Endothelial cell (in vitro differentiated cells): Measurements from ENCODE around the gene MAPKBP1. TPM values are rescaled to one million over a fixed set of nuclear protein-coding genes. Genes with fewer than 3 reads are reported as not detected.
"Not testable (repeated sequence)": the region's sequence is repeated elsewhere in the genome, so short reads cannot be mapped to it uniquely, and the experiment has no call there.

Experiments used
- DNase-seq: peaks from one replicate; pipeline ENCODE4 v3.0.0; 2021; ENCODE audit warnings: low spot score
- H3K27ac Mint-ChIP-seq: one replicate; pipeline ENCODE4 v1.8.0; 2021; ENCODE audit warnings: mixed read lengths, inconsistent platforms; ENCODE audit not compliant: unreplicated experiment
- H3K27me3 Mint-ChIP-seq: one replicate; pipeline ENCODE4 v1.8.0; 2021; ENCODE audit warnings: mild to moderate bottlenecking, moderate library complexity, mixed read lengths, inconsistent platforms; ENCODE audit not compliant: unreplicated experiment
- H3K36me3 Mint-ChIP-seq: one replicate; pipeline ENCODE4 v1.8.0; 2021; ENCODE audit warnings: mild to moderate bottlenecking, low read depth, mixed read lengths, inconsistent platforms; ENCODE audit not compliant: unreplicated experiment
- H3K4me1 Mint-ChIP-seq: one replicate; pipeline ENCODE4 v1.8.0; 2021; ENCODE audit warnings: mild to moderate bottlenecking, mixed read lengths, inconsistent platforms; ENCODE audit not compliant: unreplicated experiment
- H3K4me3 Mint-ChIP-seq: one replicate; pipeline ENCODE4 v1.8.0; 2021; ENCODE audit warnings: mild to moderate bottlenecking, mixed read lengths, inconsistent platforms; ENCODE audit not compliant: unreplicated experiment
- H3K9me3 Mint-ChIP-seq: one replicate; pipeline ENCODE4 v1.8.0; 2021; ENCODE audit warnings: mixed read lengths, inconsistent platforms; ENCODE audit not compliant: unreplicated experiment
- total RNA-seq: library from RNA; stranded (reverse); fragmentation: NEBNext Ultra II Directional; extraction: Animal tissue kit (Norgen Biotek cat#: 25700); gene quantifications from one replicate; pipeline ENCODE4 v1.2.1, GENCODE V29; 2021; ENCODE audit not compliant: unreplicated experiment
- TF ChIP-seq, protein P1 (sequence below): fragments of 200-600 bp; sonication (generic); IDR thresholded peaks from one replicate; pipeline ENCODE4 v1.5.0; 2021; ENCODE audit warnings: antibody characterized with exemption; ENCODE audit not compliant: unreplicated experiment

MAPKBP1 gene
- total RNA-seq, 1 donor from 2014 or later = 36.2 TPM

DNA sequence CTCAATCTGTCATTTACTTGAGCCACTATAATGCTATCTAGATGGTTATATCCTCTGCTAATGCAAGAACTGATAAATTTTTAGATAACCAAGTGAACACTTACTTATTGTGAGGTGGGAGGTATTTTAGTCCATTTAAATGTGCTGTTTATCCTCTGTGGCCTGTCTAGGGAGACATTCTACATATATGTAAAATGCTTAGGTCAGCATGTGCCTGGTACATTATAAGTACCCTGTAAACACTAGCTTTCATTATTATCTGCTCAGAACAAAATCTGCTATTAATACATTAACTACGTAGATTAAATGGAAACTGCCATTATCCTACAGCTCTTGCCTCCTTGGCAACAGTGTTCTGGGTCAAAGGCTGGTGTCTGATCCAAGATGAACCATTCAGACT lies 41.8 kb upstream of the MAPKBP1 start:
- Mint-ChIP-seq H3K36me3 (peaks cover 16% of the 10 kb centered on the region), H3K9me3 (no peaks in the 10 kb centered on the region), H3K27ac (no peak overlapping the region), H3K4me1 (no peaks in the 10 kb centered on the region), H3K27me3 (no peaks in the 10 kb centered on the region), H3K4me3 (no peak overlapping the region)
- TF ChIP-seq, protein P1, sequence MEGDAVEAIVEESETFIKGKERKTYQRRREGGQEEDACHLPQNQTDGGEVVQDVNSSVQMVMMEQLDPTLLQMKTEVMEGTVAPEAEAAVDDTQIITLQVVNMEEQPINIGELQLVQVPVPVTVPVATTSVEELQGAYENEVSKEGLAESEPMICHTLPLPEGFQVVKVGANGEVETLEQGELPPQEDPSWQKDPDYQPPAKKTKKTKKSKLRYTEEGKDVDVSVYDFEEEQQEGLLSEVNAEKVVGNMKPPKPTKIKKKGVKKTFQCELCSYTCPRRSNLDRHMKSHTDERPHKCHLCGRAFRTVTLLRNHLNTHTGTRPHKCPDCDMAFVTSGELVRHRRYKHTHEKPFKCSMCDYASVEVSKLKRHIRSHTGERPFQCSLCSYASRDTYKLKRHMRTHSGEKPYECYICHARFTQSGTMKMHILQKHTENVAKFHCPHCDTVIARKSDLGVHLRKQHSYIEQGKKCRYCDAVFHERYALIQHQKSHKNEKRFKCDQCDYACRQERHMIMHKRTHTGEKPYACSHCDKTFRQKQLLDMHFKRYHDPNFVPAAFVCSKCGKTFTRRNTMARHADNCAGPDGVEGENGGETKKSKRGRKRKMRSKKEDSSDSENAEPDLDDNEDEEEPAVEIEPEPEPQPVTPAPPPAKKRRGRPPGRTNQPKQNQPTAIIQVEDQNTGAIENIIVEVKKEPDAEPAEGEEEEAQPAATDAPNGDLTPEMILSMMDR = no peak
- DNase-seq = no peak

DNA sequence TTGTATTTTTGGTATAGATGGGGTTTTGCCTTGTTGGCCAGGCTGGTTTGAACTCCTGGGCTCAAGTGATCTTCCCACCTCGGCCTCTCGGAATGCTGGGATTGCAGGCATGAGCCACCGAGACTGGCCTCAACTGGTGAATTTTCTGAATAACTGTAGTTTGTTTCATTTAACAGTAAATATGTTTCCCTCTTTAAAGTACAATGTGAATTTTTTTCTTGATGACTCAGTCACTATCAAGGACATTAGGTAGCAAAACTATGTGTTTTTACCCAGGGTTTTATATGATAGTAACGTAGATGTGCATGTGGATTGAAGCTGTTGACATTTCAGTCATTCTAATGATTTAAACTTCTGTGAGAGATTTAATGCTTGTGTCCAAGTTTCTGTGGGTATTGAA lies 40.2 kb upstream of the MAPKBP1 start:
- H3K27me3 Mint-ChIP-seq = no peaks in the 10 kb centered on the region
- H3K4me3 Mint-ChIP-seq = no peak overlapping the region
- H3K4me1 Mint-ChIP-seq = no peaks in the 10 kb centered on the region
- no peak for DNase-seq
- no peak overlapping the region for H3K27ac Mint-ChIP-seq
- H3K9me3 Mint-ChIP-seq = no peaks in the 10 kb centered on the region
- TF ChIP-seq, protein P1 = no peak
- peaks cover 18% of the 10 kb centered on the region for H3K36me3 Mint-ChIP-seq

DNA sequence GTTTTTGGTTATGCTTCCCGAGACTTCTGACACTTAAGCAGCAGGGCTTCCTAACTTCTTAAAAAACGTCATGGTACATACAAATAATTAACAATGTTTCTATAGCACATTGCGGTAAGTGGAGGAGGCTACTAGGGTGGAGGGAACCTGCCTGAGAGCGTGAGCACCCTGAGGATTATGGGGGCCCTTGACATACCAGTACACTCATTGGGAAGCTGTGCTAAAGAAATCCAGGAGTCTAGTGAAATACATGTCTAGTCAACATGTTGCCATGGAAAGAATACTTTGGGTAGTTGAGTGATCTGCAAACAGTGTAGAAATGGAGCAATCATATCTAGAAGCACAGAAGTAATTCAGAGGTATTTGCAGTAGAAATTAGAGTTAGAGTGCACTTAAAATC lies 39.2 kb upstream of the MAPKBP1 start:
- H3K27ac Mint-ChIP-seq = no peak overlapping the region
- no peak overlapping the region for H3K4me3 Mint-ChIP-seq
- H3K9me3 Mint-ChIP-seq = no peaks in the 10 kb centered on the region
- H3K4me1 Mint-ChIP-seq = no peaks in the 10 kb centered on the region
- H3K27me3 Mint-ChIP-seq = no peaks in the 10 kb centered on the region
- TF ChIP-seq, protein P1 = no peak
- peaks cover 15% of the 10 kb centered on the region for H3K36me3 Mint-ChIP-seq
- DNase-seq = no peak

DNA sequence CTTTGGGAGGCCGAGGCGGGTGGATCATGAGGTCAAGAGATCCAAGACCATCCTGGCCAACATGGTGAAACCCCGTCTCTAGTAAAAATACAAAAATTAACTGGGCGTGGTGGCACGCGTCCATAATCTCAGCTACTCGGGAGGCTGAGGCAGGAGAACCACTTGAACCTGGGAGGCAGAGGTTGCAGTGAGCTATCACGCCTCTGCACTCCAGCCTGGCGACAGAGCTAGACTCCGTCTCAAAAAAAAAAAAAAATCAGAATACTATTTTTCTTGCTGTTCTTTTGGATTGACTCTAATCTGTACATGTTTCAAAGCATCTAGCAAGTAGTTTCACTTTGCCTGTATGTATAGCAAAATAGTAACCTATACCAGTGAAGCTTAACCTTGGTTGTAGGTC lies 38.8 kb upstream of the MAPKBP1 start:
- not testable (repeated sequence) for H3K4me1 Mint-ChIP-seq, H3K9me3 Mint-ChIP-seq, DNase-seq, H3K27me3 Mint-ChIP-seq, H3K27ac Mint-ChIP-seq, H3K4me3 Mint-ChIP-seq
- H3K36me3 Mint-ChIP-seq = peaks cover 15% of the 10 kb centered on the region

DNA sequence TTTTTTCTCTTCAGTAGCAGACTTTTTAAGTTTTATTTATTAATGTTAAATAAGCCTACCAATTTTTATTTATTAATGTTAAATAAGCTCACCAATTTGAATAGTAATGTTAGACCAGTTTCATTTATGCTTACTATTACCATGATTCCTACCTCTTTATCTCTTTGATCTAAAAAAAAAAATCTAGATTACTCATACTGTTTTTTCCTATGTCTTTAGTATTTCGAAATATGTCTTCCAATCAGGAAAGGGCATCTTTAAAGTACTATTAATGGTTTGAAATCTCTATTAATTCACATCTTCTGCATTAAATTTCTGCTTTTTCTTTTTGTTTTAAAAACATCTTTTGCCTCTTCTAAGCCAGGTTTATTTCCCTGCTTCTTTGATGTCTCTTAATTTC lies 27.5 kb upstream of the MAPKBP1 start:
- peaks cover 29% of the 10 kb centered on the region for H3K36me3 Mint-ChIP-seq
- TF ChIP-seq, protein P1 = no peak
- no peak overlapping the region for H3K4me3 Mint-ChIP-seq
- no peak for DNase-seq
- no peaks in the 10 kb centered on the region for H3K9me3 Mint-ChIP-seq
- no peaks in the 10 kb centered on the region for H3K4me1 Mint-ChIP-seq
- H3K27me3 Mint-ChIP-seq = no peaks in the 10 kb centered on the region
- no peak overlapping the region for H3K27ac Mint-ChIP-seq

DNA sequence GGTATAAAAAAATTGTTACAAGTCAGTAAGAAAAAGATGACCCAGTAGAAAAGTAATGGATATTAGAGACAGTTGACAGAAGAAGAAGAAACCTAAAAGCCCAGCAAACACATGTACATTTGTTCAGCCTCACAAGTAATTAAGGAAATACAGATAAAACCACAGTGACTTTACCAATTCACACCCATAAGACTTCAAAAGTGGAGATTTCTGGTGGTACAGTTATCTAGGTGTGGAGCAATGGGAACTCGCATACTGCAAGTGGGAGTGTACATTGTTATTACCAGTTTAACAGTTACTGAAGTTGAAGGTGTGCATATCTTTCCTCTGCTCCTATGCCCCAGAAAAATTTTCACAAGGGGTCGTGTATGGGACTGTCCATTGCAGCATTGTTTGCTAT lies 18.1 kb upstream of the MAPKBP1 start:
- Mint-ChIP-seq H3K27me3 (no peaks in the 10 kb centered on the region), H3K4me3 (no peak overlapping the region), H3K9me3 (no peaks in the 10 kb centered on the region), H3K27ac (no peak overlapping the region), H3K4me1 (no peaks in the 10 kb centered on the region), H3K36me3 (peaks cover 15% of the 10 kb centered on the region)
- no peak for DNase-seq
- TF ChIP-seq, protein P1 = no peak
